HK-2 (cell line): ENCODE data around the gene LPP.
"Not testable (repeated sequence)": the region's sequence is repeated elsewhere in the genome, so short reads cannot be mapped to it uniquely, and the experiment has no call there.

Experiments used
- DNase-seq: peaks from one replicate; pipeline ENCODE4 v3.0.0-alpha.2; 2018; ENCODE audit not compliant: unreplicated experiment

LPP gene

GRCh38 chr3:188634285-188634684 lies 480.3 kb downstream of the LPP start:
- no peak for DNase-seq

- no peak for DNase-seq
These were observed 481.5 kb downstream of the LPP start for GRCh38 chr3:188635258-188636042.

- not testable (repeated sequence) for DNase-seq
These were observed 482.3 kb downstream of the LPP start for GRCh38 chr3:188636292-188636691.

- DNase-seq = no peak
These were observed 487.1 kb downstream of the LPP start for GRCh38 chr3:188641076-188641475.

GRCh38 chr3:188643736-188644135 lies 489.8 kb downstream of the LPP start:
- DNase-seq = no peak

- no peak for DNase-seq
These were observed 492.6 kb downstream of the LPP start for GRCh38 chr3:188646592-188646991.

GRCh38 chr3:188647237-188647636 lies 493.3 kb downstream of the LPP start:
- no peak for DNase-seq

- no peak for DNase-seq
These were observed 495.6 kb downstream of the LPP start for GRCh38 chr3:188649521-188649920.

- no peak for DNase-seq
These were observed 502.4 kb downstream of the LPP start for GRCh38 chr3:188656196-188656982.

- DNase-seq = no peak
These were observed 504.6 kb downstream of the LPP start for GRCh38 chr3:188658606-188659005.

GRCh38 chr3:188659449-188660090 lies 505.6 kb downstream of the LPP start:
- no peak for DNase-seq

GRCh38 chr3:188660415-188660814 lies 506.5 kb downstream of the LPP start:
- DNase-seq = no peak

- no peak for DNase-seq
These were observed 507.8 kb downstream of the LPP start for GRCh38 chr3:188661806-188662205.

- no peak for DNase-seq
These were observed 508.3 kb downstream of the LPP start for GRCh38 chr3:188662214-188662613.

- DNase-seq = no peak
These were observed 508.8 kb downstream of the LPP start for GRCh38 chr3:188662795-188663194.

- DNase-seq = no peak
These were observed 509.9 kb downstream of the LPP start for GRCh38 chr3:188663839-188664238.

GRCh38 chr3:188664795-188665194 lies 510.8 kb downstream of the LPP start:
- DNase-seq = no peak

GRCh38 chr3:188667926-188668325 lies 514.0 kb downstream of the LPP start:
- DNase-seq = no peak

- DNase-seq = no peak
These were observed 516.5 kb downstream of the LPP start for GRCh38 chr3:188670446-188670845.

- DNase-seq = no peak
These were observed 518.0 kb downstream of the LPP start for GRCh38 chr3:188671971-188672370.

- no peak for DNase-seq
These were observed 518.9 kb downstream of the LPP start for GRCh38 chr3:188672840-188673239.

GRCh38 chr3:188673646-188674186 lies 519.8 kb downstream of the LPP start:
- no peak for DNase-seq
